IMR-90 (cell line): ENCODE results near the gene XIST. TPM values are rescaled to one million over a fixed set of nuclear protein-coding genes. Genes with fewer than 3 reads are reported as not detected.

ENCODE experiments used
- ATAC-seq: fragments of 200-7000 bp; cut with Tn5 transposase; 2 replicates; pipeline ENCODE4 v1.9.1; 2020; ENCODE audit warnings: low read depth, mild to moderate bottlenecking, moderate library complexity
- BruUV-seq: library from RNA; stranded (reverse); fragments of 400-500 nt; replicated peaks from 2 replicates; lab custom pipeline; 2021; lab: Mats Ljungman, UMichigan
- CTCF ChIA-PET: fragments of 300-600 bp; formaldehyde crosslinking; extraction: SDS; loops from one replicate; lab custom pipeline; 2021; ENCODE audit warnings: antibody characterized with exemption; lab: Yijun Ruan, JAX
- POLR2A ChIA-PET: fragments of 300-600 bp; sonication (Branson Sonifier 250); formaldehyde crosslinking; loops from one replicate; lab custom pipeline; 2022; ENCODE audit warnings: antibody characterized with exemption; ENCODE audit not compliant: unreplicated experiment; lab: Charles Lee
- DNase-seq: peaks from one replicate; pipeline ENCODE4 v3.0.0; 2013
- H2AFZ ChIP-seq: replicated peaks from 2 replicates; pipeline ENCODE3; 2013; ENCODE audit warnings: low read length, mild to moderate bottlenecking; ENCODE audit not compliant: poor library complexity
- H2AK5ac ChIP-seq: 2 replicates; pipeline ENCODE4 v1.6.1; 2013; ENCODE audit warnings: low read depth, low read length, inconsistent platforms
- H2AK9ac ChIP-seq: replicated peaks from 2 replicates; pipeline ENCODE3; 2013; ENCODE audit warnings: mild to moderate bottlenecking, low read depth, low read length, moderate library complexity; ENCODE audit not compliant: poor library complexity
- H2BK120ac ChIP-seq: 2 replicates; pipeline ENCODE4 v1.6.1; 2013; ENCODE audit warnings: low read depth, low read length, inconsistent platforms
- H2BK15ac ChIP-seq: 3 replicates; pipeline ENCODE4 v1.6.1; 2013; ENCODE audit warnings: low read depth, low read length, inconsistent platforms
- H2BK20ac ChIP-seq: 2 replicates; pipeline ENCODE4 v1.6.1; 2013; ENCODE audit warnings: low read depth, mild to moderate bottlenecking, inconsistent platforms, low read length, moderate library complexity
- H2BK5ac ChIP-seq: 2 replicates; pipeline ENCODE4 v1.6.1; 2013; ENCODE audit warnings: mild to moderate bottlenecking, low read depth, low read length, inconsistent platforms; ENCODE audit not compliant: poor library complexity, severe bottlenecking
- H3K14ac ChIP-seq: replicated peaks from 2 replicates; pipeline ENCODE4 v1.6.1; 2013; ENCODE audit warnings: low read depth, low read length, inconsistent platforms
- H3K18ac ChIP-seq: 2 replicates; pipeline ENCODE4 v1.6.1; 2013; ENCODE audit warnings: low read depth, low read length, control low read depth
- H3K23ac ChIP-seq: 2 replicates; pipeline ENCODE4 v1.6.1; 2013; ENCODE audit warnings: low read depth, low read length, inconsistent platforms
- H3K27ac ChIP-seq: 2 replicates; pipeline ENCODE4 v1.5.1; 2013; ENCODE audit warnings: mild to moderate bottlenecking, control low read depth, low read length; ENCODE audit not compliant: insufficient read depth
- H3K27me3 ChIP-seq: 2 replicates; pipeline ENCODE4 v1.6.1; 2013; ENCODE audit warnings: low read length; ENCODE audit not compliant: control insufficient read depth, insufficient read depth
- H3K36me3 ChIP-seq: 2 replicates; pipeline ENCODE4 v1.6.1; 2013; ENCODE audit warnings: low read length, mixed read lengths; ENCODE audit not compliant: control insufficient read depth, insufficient read depth
- H3K4ac ChIP-seq: 2 replicates; pipeline ENCODE4 v1.6.1; 2013; ENCODE audit warnings: low read depth, low read length, inconsistent platforms
- H3K4me1 ChIP-seq: 2 replicates; pipeline ENCODE4 v1.6.1; 2013; ENCODE audit warnings: low read length, mixed read lengths; ENCODE audit not compliant: control insufficient read depth, insufficient read depth
- H3K4me2 ChIP-seq: 2 replicates; pipeline ENCODE4 v1.6.1; 2013; ENCODE audit warnings: low read depth, mild to moderate bottlenecking, control low read depth, low read length, moderate library complexity
- H3K4me3 ChIP-seq: 2 replicates; pipeline ENCODE4 v1.5.1; 2013; ENCODE audit warnings: low read depth, mild to moderate bottlenecking, control low read depth, low read length, moderate library complexity; ENCODE audit not compliant: insufficient read depth
- H3K56ac ChIP-seq: 2 replicates; pipeline ENCODE4 v1.6.1; 2013; ENCODE audit warnings: low read length, inconsistent platforms; ENCODE audit not compliant: insufficient read depth; ENCODE audit errors: extremely low read depth
- H3K79me1 ChIP-seq, 2 experiments: 2 replicates each; pipeline ENCODE4 v1.6.1; 2013; ENCODE audit warnings: low read length in 2 of 2, inconsistent platforms in 1 of 2, low read depth in 1 of 2
- H3K9ac ChIP-seq: 2 replicates; pipeline ENCODE4 v1.6.1; 2013; ENCODE audit warnings: low read depth, low read length, control low read depth
- H3K9me1 ChIP-seq: 2 replicates; pipeline ENCODE4 v1.6.1; 2013; ENCODE audit warnings: low read length, inconsistent platforms; ENCODE audit not compliant: insufficient read depth
- H3K9me3 ChIP-seq: 2 replicates; pipeline ENCODE4 v1.6.1; 2013; ENCODE audit warnings: low read length; ENCODE audit not compliant: control insufficient read depth, insufficient read depth
- H4K20me1 ChIP-seq: 2 replicates; pipeline ENCODE4 v1.6.1; 2013; ENCODE audit warnings: low read length, inconsistent platforms; ENCODE audit not compliant: insufficient read depth
- H4K5ac ChIP-seq: 2 replicates; pipeline ENCODE4 v1.6.1; 2013; ENCODE audit warnings: mild to moderate bottlenecking, low read depth, low read length, control low read depth
- H4K8ac ChIP-seq, 2 experiments: 2 replicates each; pipeline ENCODE4 v1.6.1; 2013; ENCODE audit warnings: low read depth in 2 of 2, low read length in 2 of 2, control low read depth in 1 of 2, inconsistent platforms in 1 of 2
- H4K91ac ChIP-seq: 2 replicates; pipeline ENCODE4 v1.6.1; 2013; ENCODE audit warnings: low read depth, low read length, inconsistent platforms; ENCODE audit not compliant: insufficient read depth
- BHLHE40 ChIP-seq: fragments of 150-350 bp; IDR thresholded peaks from 2 replicates; pipeline ENCODE4 v1.6.1; 2016; ENCODE audit warnings: mild to moderate bottlenecking, low read depth, low read length
- CEBPB ChIP-seq: IDR thresholded peaks from 2 replicates; pipeline ENCODE4 v1.6.1; 2012; ENCODE audit warnings: low read depth, low read length, improper control_type of control experiment
- ELK1 ChIP-seq: fragments of 150-350 bp; IDR thresholded peaks from 2 replicates; pipeline ENCODE4 v1.6.1; 2016; ENCODE audit warnings: low read depth, mild to moderate bottlenecking, low read length, moderate library complexity, borderline replicate concordance
- MAZ ChIP-seq: IDR thresholded peaks from 2 replicates; pipeline ENCODE4 v1.6.1; 2012; ENCODE audit warnings: low read depth, mild to moderate bottlenecking, low read length, improper control_type of control experiment, moderate library complexity, borderline replicate concordance
- MXI1 ChIP-seq: IDR thresholded peaks from 2 replicates; pipeline ENCODE4 v1.6.1; 2012; ENCODE audit warnings: low read depth, mild to moderate bottlenecking, low read length, moderate library complexity, borderline replicate concordance
- NFE2L2 ChIP-seq: fragments of 150-350 bp; IDR thresholded peaks from 2 replicates; pipeline ENCODE4 v1.6.1; 2016; ENCODE audit warnings: low read depth, mild to moderate bottlenecking, low read length
- POLR2A ChIP-seq: IDR thresholded peaks from 2 replicates; pipeline ENCODE4 v1.6.1; 2012; ENCODE audit warnings: mild to moderate bottlenecking, low read depth, low read length
- RAD21 ChIP-seq: IDR thresholded peaks from 2 replicates; pipeline ENCODE4 v1.6.1; 2012; ENCODE audit warnings: low read length, improper control_type of control experiment
- RCOR1 ChIP-seq: IDR thresholded peaks from 2 replicates; pipeline ENCODE4 v1.6.1; 2012; ENCODE audit warnings: mild to moderate bottlenecking, low read length, improper control_type of control experiment; ENCODE audit not compliant: insufficient replicate concordance
- RFX5 ChIP-seq: IDR thresholded peaks from 2 replicates; pipeline ENCODE4 v1.8.0; 2012; ENCODE audit warnings: low read depth, mild to moderate bottlenecking, low read length, moderate library complexity
- USF2 ChIP-seq: fragments of 150-350 bp; IDR thresholded peaks from 2 replicates; pipeline ENCODE4 v1.6.1; 2017; ENCODE audit warnings: mild to moderate bottlenecking, antibody characterized with exemption, low read length, low read depth
- WGBS, 2 experiments: methylation state at CpG; one replicate each; pipeline versions ENCODE4 v1.1.5 to v1.1.7; 2013; ENCODE audit warnings: missing lambda C conversion rate in 2 of 2; ENCODE audit not compliant: insufficient read length in 1 of 2; ENCODE audit errors: extremely low coverage in 2 of 2; 5-methylcytosine and 5-hydroxymethylcytosine counted together
- dilution Hi-C: fragments of 300-500 bp; cut with HindIII; formaldehyde crosslinking; loops from one replicate; pipeline ENCODE4 v1.14.3; 2018; ENCODE audit warnings: low sequenced_read_pairs; ENCODE audit not compliant: unreplicated experiment
- in situ Hi-C: fragments of 300-500 bp; cut with MboI; formaldehyde crosslinking; loops from 3 replicates; pipeline ENCODE4 v1.14.3; 2019; ENCODE audit warnings: low sequenced_read_pairs, inconsistent platforms, mixed read lengths
- intact Hi-C: fragments of 100-400 bp; cut with micrococcal nuclease; formaldehyde crosslinking; loops from 2 replicates; pipeline ENCODE4 v1.10.0; 2022
- polyA plus RNA-seq, 3 experiments: library from polyadenylated mRNA; depleted of rRNA; stranded (reverse); fragments of >200 nt; gene quantifications; 2 replicates each; pipeline ENCODE4 v1.2.3, GENCODE V29; 2012; ENCODE audit warnings: low replicate concordance in 1 of 3
- total RNA-seq: library from RNA; depleted of rRNA; stranded (reverse); fragments of >200 nt; gene quantifications from 2 replicates; pipeline ENCODE4 v1.2.3, GENCODE V29; 2012

XIST gene
- total and polyA plus RNA-seq, 2 of the 4 experiments (the other 2 are of a cell fraction) = 48.9 to 159 TPM

GRCh38 chrX:73852022-73852421, 492 bp downstream of the XIST start:
- Histone ChIP-seq H3K4me3 (peak overlapping the region; percentile 68), H2AK5ac (no peak overlapping the region; the same call in 1 of the 2 replicates), H3K27ac (peak overlapping the region; percentile 61), H3K4me2 (no peak overlapping the region), H2AFZ (no peak overlapping the region), H3K14ac (peak overlapping the region; percentile 17; the same call in 1 of the 2 replicates), H3K36me3 (no peaks in the 10 kb centered on the region), H3K9ac (peak overlapping the region; percentile 92), H3K9me1 (no peaks in the 10 kb centered on the region), H4K91ac (peak overlapping the region; percentile 81; the same call in 1 of the 2 replicates), H3K23ac (no peak overlapping the region; the same call in 1 of the 2 replicates), H2BK120ac (no peak overlapping the region), H2BK20ac (no peak overlapping the region), H3K56ac (peak overlapping the region; percentile 94; the same call in 1 of the 2 replicates), H2BK15ac (no peak overlapping the region), H4K5ac (peak overlapping the region; percentile 73; the same call in 1 of the 2 replicates), H3K18ac (peak overlapping the region; percentile 70), H3K79me1 (no peaks in the 10 kb centered on the region), H4K8ac (peak overlapping the region; percentile 83 to 86; a peak in 3 of 4 replicates), H3K9me3 (no peaks in the 10 kb centered on the region), H2BK5ac (peak overlapping the region; percentile 82), H4K20me1 (peaks cover 38% of the 10 kb centered on the region), H3K4me1 (no peaks in the 10 kb centered on the region), H3K4ac (peak overlapping the region; percentile 92), H3K27me3 (no peaks in the 10 kb centered on the region), H2AK9ac (peak overlapping the region; percentile 91)
- in situ Hi-C loops = no loop called here
- POLR2A ChIA-PET = interaction anchor here (0.5 kb wide), 1 partner anchor 34 kb away, joined by 5 read pairs; no protein-coding TSS in a partner anchor
- dilution Hi-C loops = no loop called here
- BruUV-seq = no TSS peak
- intact Hi-C loops = loop anchor here (10.0 kb wide), 2 partner anchors 767 to 1753 kb away; no protein-coding TSS in a partner anchor
- CTCF ChIA-PET = no interaction called here
- DNase-seq = no peak
- 40% methylated on average over 7 of the region's 19 CpGs; no CpG with 5 or more reads in 1 of the 2 experiments for WGBS, 2 experiments
- no peak for ATAC-seq
- TF ChIP-seq MAZ = no peak
- TF ChIP-seq ELK1 = no peak
- no peak for TF ChIP-seq RAD21
- no peak for TF ChIP-seq CEBPB
- TF ChIP-seq POLR2A = no peak
- TF ChIP-seq MXI1 = no peak
- no peak for TF ChIP-seq USF2
- TF ChIP-seq NFE2L2 = no peak
- TF ChIP-seq BHLHE40 = no peak
- no peak for TF ChIP-seq RCOR1
- TF ChIP-seq RFX5 = no peak
